ENCODE results near the gene HOTAIR.

HOTAIR gene

DNA sequence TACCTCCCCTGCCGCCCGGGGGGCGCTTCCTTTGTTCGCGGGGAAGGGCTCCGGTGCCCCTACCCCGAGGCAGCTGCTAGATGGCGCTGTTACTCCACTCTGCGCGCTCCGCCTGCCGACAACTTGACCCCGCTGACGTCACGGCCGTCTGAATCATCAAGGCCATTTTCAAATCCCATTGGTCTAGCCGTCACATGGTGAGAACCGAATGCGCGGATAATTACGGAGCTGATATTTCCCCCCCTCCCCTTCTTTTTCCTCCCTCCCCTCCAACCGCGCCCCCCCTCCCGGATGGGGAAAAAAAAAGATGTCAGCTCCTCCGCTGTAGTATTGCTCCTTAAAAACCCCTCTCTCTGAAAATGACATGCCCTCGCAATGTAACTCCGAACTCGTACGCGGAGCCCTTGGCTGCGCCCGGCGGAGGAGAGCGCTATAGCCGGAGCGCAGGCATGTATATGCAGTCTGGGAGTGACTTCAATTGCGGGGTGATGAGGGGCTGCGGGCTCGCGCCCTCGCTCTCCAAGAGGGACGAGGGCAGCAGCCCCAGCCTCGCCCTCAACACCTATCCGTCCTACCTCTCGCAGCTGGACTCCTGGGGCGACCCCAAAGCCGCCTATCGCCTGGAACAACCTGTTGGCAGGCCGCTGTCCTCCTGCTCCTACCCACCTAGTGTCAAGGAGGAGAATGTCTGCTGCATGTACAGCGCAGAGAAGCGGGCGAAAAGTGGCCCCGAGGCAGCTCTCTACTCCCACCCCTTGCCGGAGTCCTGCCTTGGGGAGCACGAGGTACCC lies 10.3 kb upstream of the HOTAIR start, which contains the start of gene HOXC10:
Gene HOXC10 (plus strand): TSS at position 246 of the 791 bp plus-strand sequence. CDS start 114 bp downstream, at position 360.
- peak; percentile 89 to 90 (median 90) for DNase-seq

DNA sequence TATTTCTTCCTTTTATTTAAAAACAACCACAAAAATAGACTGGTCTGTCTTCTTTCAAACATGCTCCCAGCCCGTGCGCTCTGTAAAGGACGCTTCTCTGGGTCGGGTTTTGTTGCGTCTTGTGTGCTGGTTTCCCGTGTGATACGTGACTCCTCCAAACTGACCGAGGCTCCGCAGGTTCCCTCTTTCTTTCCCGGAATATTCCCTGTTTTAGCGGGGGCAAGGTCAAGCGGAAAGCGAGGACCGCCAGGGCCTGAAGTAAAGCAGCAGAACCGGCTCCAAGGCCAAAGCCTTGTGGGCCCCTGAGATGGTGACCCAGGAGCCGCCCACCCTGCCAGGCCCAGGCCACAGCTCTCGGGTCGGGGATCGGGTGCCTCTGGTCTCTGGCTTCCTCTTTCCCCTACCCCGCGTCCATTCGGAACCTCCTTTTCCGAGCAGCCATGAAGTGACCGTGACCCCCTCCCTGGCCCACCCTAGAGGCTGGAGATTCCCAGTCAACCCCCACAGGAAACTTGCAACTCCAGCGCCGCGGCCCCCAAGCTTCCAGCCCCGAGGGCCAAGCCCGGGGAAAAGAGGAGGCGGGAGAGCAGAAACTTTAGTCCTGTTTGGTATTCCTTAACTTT lies 9.3 kb upstream of the HOTAIR start:
- DNase-seq: no peak
- ChIA-PET POLR2A (no interaction called here), CTCF (interaction anchor here (1.3 to 5.6 kb wide), 2 partner anchors 9 to 15 kb away, joined by 3 to 46 read pairs; partner anchors contain the start of gene HOXC9)
- Histone ChIP-seq H3K4me3 (ENCODE audit: control insufficient read depth in 1 of 7, extremely low read depth in 1 of 7, insufficient read depth in 4 of 7, low read depth in 2 of 7, low read length in 6 of 7) (no peak overlapping the region), H3K9me3 (ENCODE audit: control extremely low read depth in 1 of 5, control insufficient read depth in 4 of 5, insufficient read depth in 2 of 5, low read depth in 1 of 5, low read length in 4 of 5) (peaks cover 0 to 8% (median 0%) of the 10 kb centered on the region in 5 experiments), H3K27ac (ENCODE audit: insufficient read depth in 1 of 2, low read depth in 1 of 2, low read length in 2 of 2, poor library complexity in 1 of 2, severe bottlenecking in 2 of 2) (no peak overlapping the region), H3K4me1 (ENCODE audit: control extremely low read depth in 1 of 4, control insufficient read depth in 4 of 4, insufficient read depth in 4 of 4, low read length in 3 of 4) (peaks cover 0 to 21% (median 18%) of the 10 kb centered on the region in 4 experiments), H3K36me3 (ENCODE audit: control insufficient read depth in 4 of 4, insufficient read depth in 4 of 4, low read length in 3 of 4) (no peaks in the 10 kb centered on the region), H3K27me3 (replicated peaks in 2 of 5; ENCODE audit: control insufficient read depth in 4 of 5, insufficient read depth in 5 of 5, low read length in 4 of 5) (peaks cover 40 to 99% (median 72%) of the 10 kb centered on the region in 5 experiments)
- WGBS (ENCODE audit: insufficient coverage): 2% methylated on average over 23 of the region's 30 CpGs

More for the DNA sequence above, 10.3 kb upstream of the HOTAIR start, which contains the start of gene HOXC10:
- Histone ChIP-seq H3K4me1 (ENCODE audit: control extremely low read depth in 1 of 4, control insufficient read depth in 4 of 4, insufficient read depth in 4 of 4, low read length in 3 of 4) (peaks cover 0 to 25% (median 19%) of the 10 kb centered on the region in 4 experiments), H3K27ac (ENCODE audit: insufficient read depth in 1 of 2, low read depth in 1 of 2, low read length in 2 of 2, poor library complexity in 1 of 2, severe bottlenecking in 2 of 2) (no peak within 1 kb of the TSS), H3K27me3 (replicated peaks in 2 of 5; ENCODE audit: control insufficient read depth in 4 of 5, insufficient read depth in 5 of 5, low read length in 4 of 5) (peaks cover 39 to 99% (median 74%) of the 10 kb centered on the region in 5 experiments), H3K36me3 (ENCODE audit: control insufficient read depth in 4 of 4, insufficient read depth in 4 of 4, low read length in 3 of 4) (no peaks in the 10 kb centered on the region), H3K4me3 (ENCODE audit: control insufficient read depth in 1 of 7, extremely low read depth in 1 of 7, insufficient read depth in 4 of 7, low read depth in 2 of 7, low read length in 6 of 7) (peak within 1 kb of the TSS in 1 of 7 experiments; percentile 32), H3K9me3 (ENCODE audit: control extremely low read depth in 1 of 5, control insufficient read depth in 4 of 5, insufficient read depth in 2 of 5, low read depth in 1 of 5, low read length in 4 of 5) (peaks cover 0 to 8% (median 0%) of the 10 kb centered on the region in 5 experiments)
- ChIA-PET CTCF (interaction anchor here (0.7 to 5.6 kb wide), 12 partner anchors 8 to 223 kb away, joined by 3 to 46 read pairs (median 4); partner anchors contain the start of gene HOXC9), POLR2A (no interaction called here)
- WGBS (ENCODE audit: insufficient coverage): 4% methylated on average over 35 of the region's 55 CpGs

DNA sequence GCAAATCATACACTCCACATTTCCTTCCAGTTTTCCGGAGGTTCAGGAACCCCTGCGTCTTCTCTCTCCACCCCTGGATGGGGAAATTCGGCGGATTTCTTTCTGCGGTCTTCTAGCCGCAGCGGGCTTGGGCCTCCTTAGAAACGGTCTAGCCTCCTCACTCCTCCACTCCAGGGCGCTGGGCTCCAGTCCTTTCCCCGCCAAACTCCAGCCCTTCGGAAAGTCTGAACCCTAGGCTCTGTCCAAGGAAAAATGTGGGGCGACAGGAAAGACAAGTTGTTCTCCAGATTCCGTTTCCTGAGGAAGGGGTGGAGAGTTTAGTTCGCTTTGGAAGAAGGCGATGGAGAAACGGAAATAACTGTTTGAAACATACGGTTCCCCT lies 8.8 kb upstream of the HOTAIR start:
- Histone ChIP-seq H3K9me3 (ENCODE audit: control extremely low read depth in 1 of 5, control insufficient read depth in 4 of 5, insufficient read depth in 2 of 5, low read depth in 1 of 5, low read length in 4 of 5) (peaks cover 0 to 8% (median 0%) of the 10 kb centered on the region in 5 experiments), H3K27me3 (replicated peaks in 2 of 5; ENCODE audit: control insufficient read depth in 4 of 5, insufficient read depth in 5 of 5, low read length in 4 of 5) (peaks cover 37 to 99% (median 70%) of the 10 kb centered on the region in 5 experiments), H3K36me3 (ENCODE audit: control insufficient read depth in 4 of 4, insufficient read depth in 4 of 4, low read length in 3 of 4) (no peaks in the 10 kb centered on the region), H3K4me1 (ENCODE audit: control extremely low read depth in 1 of 4, control insufficient read depth in 4 of 4, insufficient read depth in 4 of 4, low read length in 3 of 4) (peaks cover 0 to 21% (median 17%) of the 10 kb centered on the region in 4 experiments), H3K4me3 (ENCODE audit: control insufficient read depth in 1 of 7, extremely low read depth in 1 of 7, insufficient read depth in 4 of 7, low read depth in 2 of 7, low read length in 6 of 7) (no peak overlapping the region), H3K27ac (ENCODE audit: insufficient read depth in 1 of 2, low read depth in 1 of 2, low read length in 2 of 2, poor library complexity in 1 of 2, severe bottlenecking in 2 of 2) (no peak overlapping the region)
- CTCF ChIA-PET: no interaction called here
- peak in 1 of 3 donors; percentile 38 for DNase-seq
- POLR2A ChIA-PET: no interaction called here
- 2% methylated on average over 11 of the region's 17 CpGs for WGBS (ENCODE audit: insufficient coverage)

DNA sequence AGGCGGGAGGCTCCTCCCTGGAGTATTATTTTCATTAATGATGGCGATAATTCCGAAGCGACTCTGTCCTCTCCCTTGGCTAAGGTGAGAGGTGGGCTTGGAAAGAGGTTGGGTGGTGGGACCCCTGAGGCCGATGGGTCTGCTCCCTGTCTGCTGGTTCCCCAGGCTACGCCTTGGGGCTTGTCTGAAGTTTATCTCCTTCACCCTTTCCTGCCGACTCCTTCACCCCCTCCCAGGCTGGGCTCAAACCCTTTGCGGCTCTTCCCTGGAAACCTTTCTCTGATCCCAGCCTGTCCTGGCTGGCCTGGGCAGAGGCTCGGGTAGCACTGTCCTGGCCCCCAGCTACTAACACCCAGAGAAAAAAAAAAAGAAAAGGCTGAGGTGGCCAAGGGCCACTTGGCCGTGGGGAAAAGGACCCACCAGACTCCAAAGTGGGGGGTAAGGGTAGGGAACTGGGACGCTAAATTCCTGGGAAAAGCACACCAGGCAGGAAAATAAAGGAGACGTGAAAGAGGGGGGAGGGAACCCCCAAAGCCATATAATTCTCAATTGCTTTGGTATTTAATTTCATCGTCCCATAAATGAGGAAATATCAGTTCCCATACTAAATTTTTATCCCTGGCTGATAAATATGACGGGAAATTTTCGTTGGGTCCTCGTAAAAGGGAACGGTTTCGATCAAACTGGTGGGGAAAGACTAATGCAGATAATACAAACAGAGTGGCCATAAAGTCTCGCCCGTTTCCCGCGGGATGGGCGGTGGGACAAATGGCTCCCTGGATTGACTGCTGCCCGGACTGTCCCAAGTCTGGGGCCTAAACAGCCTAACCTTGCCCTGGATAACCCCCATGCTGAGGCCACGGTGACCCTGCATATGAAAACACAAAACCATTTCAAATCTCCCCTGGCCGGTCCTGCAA lies 8.2 kb upstream of the HOTAIR start:
- Histone ChIP-seq H3K27ac (ENCODE audit: insufficient read depth in 1 of 2, low read depth in 1 of 2, low read length in 2 of 2, poor library complexity in 1 of 2, severe bottlenecking in 2 of 2) (no peak overlapping the region), H3K27me3 (replicated peaks in 2 of 5; ENCODE audit: control insufficient read depth in 4 of 5, insufficient read depth in 5 of 5, low read length in 4 of 5) (peaks cover 33 to 99% (median 70%) of the 10 kb centered on the region in 5 experiments), H3K4me1 (ENCODE audit: control extremely low read depth in 1 of 4, control insufficient read depth in 4 of 4, insufficient read depth in 4 of 4, low read length in 3 of 4) (peaks cover 0 to 21% (median 17%) of the 10 kb centered on the region in 4 experiments), H3K9me3 (ENCODE audit: control extremely low read depth in 1 of 5, control insufficient read depth in 4 of 5, insufficient read depth in 2 of 5, low read depth in 1 of 5, low read length in 4 of 5) (peaks cover 0 to 8% (median 0%) of the 10 kb centered on the region in 5 experiments), H3K36me3 (ENCODE audit: control insufficient read depth in 4 of 4, insufficient read depth in 4 of 4, low read length in 3 of 4) (no peaks in the 10 kb centered on the region), H3K4me3 (ENCODE audit: control insufficient read depth in 1 of 7, extremely low read depth in 1 of 7, insufficient read depth in 4 of 7, low read depth in 2 of 7, low read length in 6 of 7) (no peak overlapping the region)
- WGBS (ENCODE audit: insufficient coverage): 14% methylated on average over 17 of the region's 26 CpGs
- DNase-seq: no peak
- POLR2A ChIA-PET: no interaction called here
- CTCF ChIA-PET: no interaction called here

DNA sequence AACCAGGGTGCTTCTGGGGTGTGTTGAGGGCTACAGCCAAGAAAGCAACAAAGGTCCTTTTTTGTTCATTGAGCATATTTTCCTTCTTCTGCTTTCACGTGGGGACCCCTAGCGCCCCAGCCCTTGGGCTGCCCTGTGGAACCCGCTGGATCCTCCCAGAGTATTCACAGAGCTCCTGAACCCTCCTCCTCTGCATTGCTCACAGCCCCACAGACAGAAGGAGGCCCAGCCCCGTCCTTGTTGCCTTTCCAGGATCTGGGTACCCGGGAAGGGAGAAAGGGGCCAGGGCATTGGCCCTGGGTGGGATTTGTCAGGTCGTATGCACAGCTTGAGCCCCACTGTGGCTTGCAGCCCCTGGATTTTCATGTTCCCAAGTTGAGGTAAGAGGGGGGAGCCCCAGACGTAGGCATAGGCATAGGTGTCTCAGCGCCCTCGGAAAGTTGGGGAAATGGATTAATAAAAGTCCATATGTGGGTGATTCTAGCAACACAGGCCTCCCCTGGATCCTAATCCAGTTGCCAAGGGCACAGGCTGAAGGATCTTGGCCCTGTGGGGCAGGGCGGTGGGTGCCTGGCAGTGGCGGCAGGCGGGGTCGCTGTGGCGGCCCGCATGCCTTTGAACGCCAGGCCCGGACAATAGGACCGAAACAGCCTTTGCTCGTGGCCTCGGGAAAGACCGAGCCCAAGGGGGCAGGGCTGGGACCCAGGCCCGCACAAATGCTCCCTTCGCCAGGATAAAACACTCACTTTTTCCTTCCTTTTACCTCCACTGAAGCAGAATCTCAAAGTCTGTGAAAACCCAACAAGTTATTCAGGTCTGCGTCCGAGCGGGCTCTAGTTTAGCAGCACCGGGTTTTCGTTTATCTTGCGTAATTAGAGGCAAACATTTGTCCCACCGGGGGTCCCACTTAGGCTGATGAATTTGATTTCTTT lies 7.1 kb upstream of the HOTAIR start:
- no peaks in the 10 kb centered on the region for H3K36me3 ChIP-seq (ENCODE audit: control insufficient read depth in 4 of 4, insufficient read depth in 4 of 4, low read length in 3 of 4)
- peaks cover 0 to 21% (median 17%) of the 10 kb centered on the region in 4 experiments for H3K4me1 ChIP-seq (ENCODE audit: control extremely low read depth in 1 of 4, control insufficient read depth in 4 of 4, insufficient read depth in 4 of 4, low read length in 3 of 4)
- no peak overlapping the region for H3K27ac ChIP-seq (ENCODE audit: insufficient read depth in 1 of 2, low read depth in 1 of 2, low read length in 2 of 2, poor library complexity in 1 of 2, severe bottlenecking in 2 of 2)
- 7% methylated on average over 15 of the region's 30 CpGs for WGBS (ENCODE audit: insufficient coverage)
- peaks cover 39 to 99% (median 70%) of the 10 kb centered on the region in 5 experiments for H3K27me3 ChIP-seq (replicated peaks in 2 of 5; ENCODE audit: control insufficient read depth in 4 of 5, insufficient read depth in 5 of 5, low read length in 4 of 5)
- H3K9me3 ChIP-seq (ENCODE audit: control extremely low read depth in 1 of 5, control insufficient read depth in 4 of 5, insufficient read depth in 2 of 5, low read depth in 1 of 5, low read length in 4 of 5): peaks cover 0 to 10% (median 0%) of the 10 kb centered on the region in 5 experiments
- H3K4me3 ChIP-seq (ENCODE audit: control insufficient read depth in 1 of 7, extremely low read depth in 1 of 7, insufficient read depth in 4 of 7, low read depth in 2 of 7, low read length in 6 of 7): no peak overlapping the region
- POLR2A ChIA-PET: no interaction called here
- DNase-seq: no peak
- CTCF ChIA-PET: no interaction called here
